ENCODE measurements around the gene SIK1.

Gene SIK1

GRCh38 chr21:43365611-43366426 is 61.1 kb downstream of the SIK1 start:
- DNase-seq = no peak

GRCh38 chr21:43364851-43365424 is 62.0 kb downstream of the SIK1 start:
- DNase-seq = no peak
